Ishikawa (cell line): ENCODE measurements around the gene HDDC2.

Experiments used
- CEBPB ChIP-seq: IDR thresholded peaks from 2 replicates; pipeline ENCODE4 v1.6.1; 2012
- CREB1 ChIP-seq: IDR thresholded peaks from 2 replicates; pipeline ENCODE4 v1.6.1; 2012; ENCODE audit warnings: low read depth
- EGR1 ChIP-seq: IDR thresholded peaks from 2 replicates; pipeline ENCODE4 v1.6.1; 2012
- EP300 ChIP-seq: IDR thresholded peaks from 2 replicates; pipeline ENCODE4 v1.6.1; 2012; ENCODE audit warnings: borderline replicate concordance
- FOXM1 ChIP-seq: IDR thresholded peaks from 2 replicates; pipeline ENCODE4 v1.6.1; 2012; ENCODE audit warnings: low read depth, borderline replicate concordance
- NFIC ChIP-seq: IDR thresholded peaks from 2 replicates; pipeline ENCODE4 v1.6.1; 2012
- RAD21 ChIP-seq: IDR thresholded peaks from 2 replicates; pipeline ENCODE4 v1.6.1; 2012; ENCODE audit warnings: low read depth
- TAF1 ChIP-seq: IDR thresholded peaks from 2 replicates; pipeline ENCODE4 v1.6.1; 2012; ENCODE audit warnings: low read depth, mild to moderate bottlenecking
- TCF12 ChIP-seq: IDR thresholded peaks from 2 replicates; pipeline ENCODE4 v1.6.1; 2012; ENCODE audit warnings: low read depth
- TEAD4 ChIP-seq: IDR thresholded peaks from 2 replicates; pipeline ENCODE4 v1.6.1; 2012
- YY1 ChIP-seq: IDR thresholded peaks from 2 replicates; pipeline ENCODE4 v1.6.1; 2012; ENCODE audit warnings: low read depth
- ZBTB7A ChIP-seq: IDR thresholded peaks from 2 replicates; pipeline ENCODE4 v1.6.1; 2012; ENCODE audit warnings: low read depth
- TF ChIP-seq, protein P1 (sequence below): IDR thresholded peaks from 2 replicates; pipeline ENCODE4 v1.6.1; 2012; ENCODE audit warnings: low read depth, mild to moderate bottlenecking
- TF ChIP-seq, protein P2 (sequence below): IDR thresholded peaks from 2 replicates; pipeline ENCODE4 v1.6.1; 2012
- TF ChIP-seq, protein P3 (sequence below): IDR thresholded peaks from 2 replicates; pipeline ENCODE4 v1.6.1; 2012

HDDC2 gene

DNA sequence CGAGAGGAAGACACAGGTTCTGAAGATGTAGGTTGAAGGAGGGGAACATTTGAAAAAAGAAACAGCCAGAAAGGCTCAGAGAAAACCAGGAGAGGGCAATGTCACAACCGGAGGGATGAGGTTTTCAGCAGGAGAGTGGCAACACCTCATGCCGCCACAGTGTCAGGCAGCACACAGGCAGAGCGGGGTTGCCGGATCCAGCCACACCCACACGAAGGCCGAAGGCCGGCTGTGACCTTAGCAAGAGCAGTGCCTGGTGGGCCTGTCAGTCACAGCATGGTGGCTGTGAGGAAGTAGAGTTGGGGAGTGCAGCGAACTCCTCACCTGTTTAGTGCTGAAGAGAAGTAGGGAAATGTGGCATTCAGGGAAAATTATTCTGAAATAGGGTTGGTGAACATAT lies 14.0 kb downstream of the HDDC2 start:
- no peak for TF ChIP-seq ZBTB7A
- no peak for TF ChIP-seq CEBPB
- TF ChIP-seq TEAD4 = no peak
- TF ChIP-seq EP300 = no peak
- no peak for TF ChIP-seq CREB1
- no peak for TF ChIP-seq RAD21
- TF ChIP-seq, protein P1, sequence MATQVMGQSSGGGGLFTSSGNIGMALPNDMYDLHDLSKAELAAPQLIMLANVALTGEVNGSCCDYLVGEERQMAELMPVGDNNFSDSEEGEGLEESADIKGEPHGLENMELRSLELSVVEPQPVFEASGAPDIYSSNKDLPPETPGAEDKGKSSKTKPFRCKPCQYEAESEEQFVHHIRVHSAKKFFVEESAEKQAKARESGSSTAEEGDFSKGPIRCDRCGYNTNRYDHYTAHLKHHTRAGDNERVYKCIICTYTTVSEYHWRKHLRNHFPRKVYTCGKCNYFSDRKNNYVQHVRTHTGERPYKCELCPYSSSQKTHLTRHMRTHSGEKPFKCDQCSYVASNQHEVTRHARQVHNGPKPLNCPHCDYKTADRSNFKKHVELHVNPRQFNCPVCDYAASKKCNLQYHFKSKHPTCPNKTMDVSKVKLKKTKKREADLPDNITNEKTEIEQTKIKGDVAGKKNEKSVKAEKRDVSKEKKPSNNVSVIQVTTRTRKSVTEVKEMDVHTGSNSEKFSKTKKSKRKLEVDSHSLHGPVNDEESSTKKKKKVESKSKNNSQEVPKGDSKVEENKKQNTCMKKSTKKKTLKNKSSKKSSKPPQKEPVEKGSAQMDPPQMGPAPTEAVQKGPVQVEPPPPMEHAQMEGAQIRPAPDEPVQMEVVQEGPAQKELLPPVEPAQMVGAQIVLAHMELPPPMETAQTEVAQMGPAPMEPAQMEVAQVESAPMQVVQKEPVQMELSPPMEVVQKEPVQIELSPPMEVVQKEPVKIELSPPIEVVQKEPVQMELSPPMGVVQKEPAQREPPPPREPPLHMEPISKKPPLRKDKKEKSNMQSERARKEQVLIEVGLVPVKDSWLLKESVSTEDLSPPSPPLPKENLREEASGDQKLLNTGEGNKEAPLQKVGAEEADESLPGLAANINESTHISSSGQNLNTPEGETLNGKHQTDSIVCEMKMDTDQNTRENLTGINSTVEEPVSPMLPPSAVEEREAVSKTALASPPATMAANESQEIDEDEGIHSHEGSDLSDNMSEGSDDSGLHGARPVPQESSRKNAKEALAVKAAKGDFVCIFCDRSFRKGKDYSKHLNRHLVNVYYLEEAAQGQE = no peak
- no peak for TF ChIP-seq TAF1
- TF ChIP-seq NFIC = no peak
- TF ChIP-seq EGR1 = no peak

DNA sequence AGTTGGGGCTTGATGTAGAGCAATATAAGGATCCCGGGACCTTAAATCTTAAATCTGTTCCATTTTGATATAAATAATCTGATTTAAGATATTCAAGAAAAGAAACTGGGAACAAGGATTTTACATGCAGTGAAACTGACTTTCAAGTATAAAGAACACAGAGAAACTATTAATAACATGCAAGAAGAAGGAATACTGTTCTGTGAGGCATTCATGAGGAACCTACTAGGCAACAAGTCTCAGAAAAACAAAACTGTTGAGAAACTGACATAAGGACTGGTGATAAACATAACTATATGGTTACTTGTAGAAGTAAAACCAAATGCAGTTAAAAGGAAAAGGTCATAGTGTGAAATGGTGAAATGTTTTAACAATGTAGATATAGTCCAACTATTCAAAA lies 15.8 kb downstream of the HDDC2 start:
- TF ChIP-seq RAD21 (no peak), YY1 (no peak), ZBTB7A (no peak), CREB1 (no peak), FOXM1 (no peak), TCF12 (no peak)
- TF ChIP-seq, protein P2, sequence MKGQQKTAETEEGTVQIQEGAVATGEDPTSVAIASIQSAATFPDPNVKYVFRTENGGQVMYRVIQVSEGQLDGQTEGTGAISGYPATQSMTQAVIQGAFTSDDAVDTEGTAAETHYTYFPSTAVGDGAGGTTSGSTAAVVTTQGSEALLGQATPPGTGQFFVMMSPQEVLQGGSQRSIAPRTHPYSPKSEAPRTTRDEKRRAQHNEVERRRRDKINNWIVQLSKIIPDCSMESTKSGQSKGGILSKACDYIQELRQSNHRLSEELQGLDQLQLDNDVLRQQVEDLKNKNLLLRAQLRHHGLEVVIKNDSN = no peak
- TF ChIP-seq, protein P3, sequence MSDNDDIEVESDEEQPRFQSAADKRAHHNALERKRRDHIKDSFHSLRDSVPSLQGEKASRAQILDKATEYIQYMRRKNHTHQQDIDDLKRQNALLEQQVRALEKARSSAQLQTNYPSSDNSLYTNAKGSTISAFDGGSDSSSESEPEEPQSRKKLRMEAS = no peak

DNA sequence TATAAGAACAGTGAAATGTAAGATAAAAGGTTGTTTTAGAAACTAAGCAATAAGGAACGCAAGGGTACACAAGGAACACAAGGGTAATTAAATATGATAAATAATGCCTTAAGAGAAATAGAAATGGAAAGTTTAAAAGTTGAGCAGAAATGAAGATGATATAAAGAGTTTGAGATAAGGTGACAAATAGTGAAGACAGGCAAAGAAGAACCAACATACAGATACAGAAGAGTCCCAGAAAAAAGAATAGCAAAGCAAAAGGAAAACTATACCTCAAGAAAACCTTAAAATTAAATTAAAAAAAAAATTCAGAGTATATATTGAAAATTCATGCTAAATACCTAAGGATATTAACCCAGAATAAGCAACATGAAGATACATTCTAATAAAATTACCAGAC lies 16.4 kb downstream of the HDDC2 start:
- TF ChIP-seq CREB1 (no peak), YY1 (no peak), ZBTB7A (no peak), FOXM1 (no peak), TEAD4 (no peak), CEBPB (no peak)
- TF ChIP-seq, protein P3 = no peak

DNA sequence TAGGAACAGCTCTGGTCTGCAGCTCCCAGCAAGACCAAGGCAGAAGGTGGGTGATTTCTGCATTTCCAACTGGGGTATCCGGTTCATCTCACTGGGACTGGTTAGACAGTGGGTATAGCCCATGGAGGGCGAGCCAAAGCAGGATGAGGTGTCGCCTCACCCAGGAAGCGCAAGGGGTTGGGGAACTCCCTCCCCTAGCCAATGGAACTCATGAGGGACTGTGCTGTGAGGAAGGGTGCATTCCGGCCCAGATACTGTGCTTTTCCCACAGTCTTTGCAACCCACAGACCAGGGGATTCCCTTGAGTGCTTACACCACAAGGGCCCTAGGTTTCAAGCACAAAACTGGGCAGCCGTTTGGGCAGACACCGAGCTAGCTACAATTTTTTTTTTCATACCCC lies 21.8 kb downstream of the HDDC2 start:
- TF ChIP-seq, protein P1 = no peak
- TF ChIP-seq TAF1 (no peak), TEAD4 (no peak)

DNA sequence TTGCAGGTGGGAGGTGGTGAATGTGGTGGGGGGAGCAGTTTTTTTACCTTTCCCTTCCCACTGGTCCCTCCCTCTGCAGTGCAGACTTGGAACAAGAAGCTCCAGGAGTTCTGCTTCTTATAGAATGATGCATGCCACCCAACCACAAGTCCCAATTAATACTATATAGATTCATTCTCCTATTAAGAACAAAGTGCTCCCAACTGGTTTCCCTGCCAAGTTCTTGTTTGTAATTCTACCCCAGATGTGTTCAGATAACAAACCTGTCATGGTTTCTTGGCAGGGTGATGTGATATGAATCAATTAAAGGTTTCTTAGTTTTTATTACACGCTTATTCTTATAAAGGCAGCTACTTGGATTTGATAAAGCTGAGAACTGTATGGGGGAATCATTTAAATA lies 23.9 kb downstream of the HDDC2 start:
- TF ChIP-seq, protein P1 = no peak
- peak; percentile 68 for TF ChIP-seq NFIC

DNA sequence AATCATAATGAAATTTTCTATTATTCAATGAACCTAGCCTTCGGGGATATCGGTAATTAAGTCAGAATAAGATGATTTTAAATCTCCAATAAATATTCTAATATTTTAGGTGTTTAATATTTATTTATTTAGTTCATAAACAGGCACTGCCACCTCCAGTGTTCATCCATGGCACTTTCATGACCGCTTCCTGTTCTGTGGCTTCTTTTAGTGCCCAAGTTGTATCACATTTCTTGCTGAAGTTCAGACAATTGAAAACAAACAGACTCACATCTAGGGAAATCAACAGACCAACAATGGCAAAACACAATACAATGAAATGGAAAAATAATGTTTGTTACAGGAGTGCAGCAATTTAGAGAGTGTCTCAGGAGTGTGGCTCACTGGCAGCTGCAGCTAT lies 26.0 kb downstream of the HDDC2 start:
- TF ChIP-seq EP300 = no peak
- TF ChIP-seq, protein P3 = no peak
- no peak for TF ChIP-seq FOXM1
- TF ChIP-seq YY1 = no peak
- TF ChIP-seq RAD21 = no peak
- no peak for TF ChIP-seq CREB1
- no peak for TF ChIP-seq EGR1
- TF ChIP-seq, protein P2 = no peak
- no peak for TF ChIP-seq TAF1
- TF ChIP-seq, protein P1 = no peak
- no peak for TF ChIP-seq ZBTB7A
- TF ChIP-seq CEBPB = no peak
- TF ChIP-seq TCF12 = no peak
- no peak for TF ChIP-seq TEAD4
